Adipocyte (in vitro differentiated cells): ENCODE measurements around the gene CCDC102B.
"Not testable (repeated sequence)": the region's sequence is repeated elsewhere in the genome, so short reads cannot be mapped to it uniquely, and the experiment has no call there.

ENCODE experiments used
- DNase-seq: peaks from one replicate; pipeline ENCODE4 v3.0.0-alpha.2; 2015; ENCODE audit warnings: low read depth
- H3K27me3 ChIP-seq: replicated peaks from 2 replicates; pipeline ENCODE4 v1.7.0; 2013; ENCODE audit warnings: mild to moderate bottlenecking, low read length, moderate library complexity; ENCODE audit not compliant: control insufficient read depth, insufficient read depth
- H3K36me3 ChIP-seq: 2 replicates; pipeline ENCODE4 v1.7.0; 2013; ENCODE audit warnings: low read length, mild to moderate bottlenecking, moderate library complexity; ENCODE audit not compliant: control insufficient read depth, insufficient read depth, severe bottlenecking
- H3K4me1 ChIP-seq: 2 replicates; pipeline ENCODE4 v1.7.0; 2013; ENCODE audit warnings: mild to moderate bottlenecking, low read length, moderate library complexity; ENCODE audit not compliant: control insufficient read depth, insufficient read depth
- H3K4me3 ChIP-seq: 2 replicates; pipeline ENCODE4 v1.7.0; 2013; ENCODE audit warnings: mild to moderate bottlenecking, low read length, moderate library complexity
- H3K9ac ChIP-seq: 2 replicates; pipeline ENCODE4 v1.7.0; 2013; ENCODE audit warnings: mild to moderate bottlenecking, low read length, moderate library complexity
- H3K9me3 ChIP-seq: 2 replicates; pipeline ENCODE4 v1.7.0; 2013; ENCODE audit warnings: mild to moderate bottlenecking, low read length, moderate library complexity; ENCODE audit not compliant: control insufficient read depth

CCDC102B gene

GRCh38 chr18:68854786-68855391, 57.0 kb downstream of the CCDC102B start:
- H3K4me3 ChIP-seq, result no peak overlapping the region

DNA sequence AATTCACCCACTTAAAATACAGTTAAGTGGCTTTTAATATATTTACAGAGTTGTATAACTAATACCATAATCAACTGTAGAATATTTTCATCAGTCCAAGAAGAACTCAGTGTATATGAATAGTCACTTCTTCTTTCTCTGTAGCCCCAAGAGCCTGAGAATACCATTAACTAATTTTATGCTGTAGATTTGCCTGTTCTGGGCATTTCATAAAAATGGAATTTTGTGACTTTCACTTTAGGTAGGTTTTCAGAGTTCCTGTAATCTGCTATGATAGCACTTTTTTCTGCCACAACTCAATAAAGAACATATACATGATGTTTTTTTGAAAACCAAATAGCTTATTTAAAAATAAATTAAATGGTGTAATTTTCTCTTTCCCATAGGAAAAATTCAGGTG, 57.6 kb downstream of the CCDC102B start:
- Histone ChIP-seq H3K9ac (no peak overlapping the region), H3K9me3 (peaks cover 3% of the 10 kb centered on the region), H3K4me3 (no peak overlapping the region), H3K27me3 (no peaks in the 10 kb centered on the region), H3K36me3 (no peaks in the 10 kb centered on the region), H3K4me1 (no peaks in the 10 kb centered on the region)
- DNase-seq, result no peak

More at GRCh38 chr18:68854786-68855391, 57.0 kb downstream of the CCDC102B start:
- Histone ChIP-seq H3K4me1 (no peaks in the 10 kb centered on the region), H3K27me3 (no peaks in the 10 kb centered on the region), H3K9ac (no peak overlapping the region), H3K36me3 (no peaks in the 10 kb centered on the region), H3K9me3 (peaks cover 3% of the 10 kb centered on the region)
- DNase-seq, result no peak

GRCh38 chr18:68861365-68861764, 63.5 kb downstream of the CCDC102B start:
- Histone ChIP-seq H3K9ac (no peak overlapping the region), H3K4me3 (no peak overlapping the region), H3K4me1 (no peaks in the 10 kb centered on the region), H3K9me3 (peaks cover 3% of the 10 kb centered on the region), H3K27me3 (no peaks in the 10 kb centered on the region), H3K36me3 (no peaks in the 10 kb centered on the region)
- no peak for DNase-seq

DNA sequence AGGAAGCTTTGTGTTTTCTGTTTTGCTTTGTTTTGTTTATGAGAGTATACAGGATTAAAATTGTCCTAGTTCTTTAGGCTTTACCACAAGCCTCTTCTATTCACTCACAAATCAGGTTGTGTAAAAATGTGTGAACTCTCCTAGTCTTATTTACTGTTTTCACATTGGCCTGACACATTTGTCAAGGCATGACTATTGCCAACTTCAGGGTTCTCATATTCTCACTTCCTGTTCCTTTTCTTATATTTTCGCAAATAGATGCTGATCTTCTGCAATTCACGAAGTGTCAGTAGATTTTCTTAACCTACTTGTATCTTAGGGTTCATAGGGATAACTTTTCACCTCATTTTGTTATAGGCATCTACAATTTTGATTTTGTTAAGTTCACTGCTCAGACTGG, 67.1 kb downstream of the CCDC102B start:
- H3K36me3 ChIP-seq, result no peaks in the 10 kb centered on the region
- H3K9me3 ChIP-seq, result no peaks in the 10 kb centered on the region
- no peak overlapping the region for H3K9ac ChIP-seq
- DNase-seq, result no peak
- no peaks in the 10 kb centered on the region for H3K27me3 ChIP-seq
- no peak overlapping the region for H3K4me3 ChIP-seq
- no peaks in the 10 kb centered on the region for H3K4me1 ChIP-seq

- Histone ChIP-seq H3K4me3 (no peak overlapping the region), H3K27me3 (no peaks in the 10 kb centered on the region), H3K36me3 (no peaks in the 10 kb centered on the region), H3K9me3 (no peaks in the 10 kb centered on the region), H3K4me1 (no peaks in the 10 kb centered on the region), H3K9ac (no peak overlapping the region)
- DNase-seq, result peak; percentile 2
Measured at GRCh38 chr18:68865503-68865902, 67.6 kb downstream of the CCDC102B start.

GRCh38 chr18:68873003-68873402, 75.1 kb downstream of the CCDC102B start:
- DNase-seq, result no peak
- Histone ChIP-seq H3K36me3 (no peaks in the 10 kb centered on the region), H3K27me3 (no peaks in the 10 kb centered on the region), H3K4me1 (no peaks in the 10 kb centered on the region), H3K9ac (no peak overlapping the region), H3K4me3 (no peak overlapping the region), H3K9me3 (no peaks in the 10 kb centered on the region)

DNA sequence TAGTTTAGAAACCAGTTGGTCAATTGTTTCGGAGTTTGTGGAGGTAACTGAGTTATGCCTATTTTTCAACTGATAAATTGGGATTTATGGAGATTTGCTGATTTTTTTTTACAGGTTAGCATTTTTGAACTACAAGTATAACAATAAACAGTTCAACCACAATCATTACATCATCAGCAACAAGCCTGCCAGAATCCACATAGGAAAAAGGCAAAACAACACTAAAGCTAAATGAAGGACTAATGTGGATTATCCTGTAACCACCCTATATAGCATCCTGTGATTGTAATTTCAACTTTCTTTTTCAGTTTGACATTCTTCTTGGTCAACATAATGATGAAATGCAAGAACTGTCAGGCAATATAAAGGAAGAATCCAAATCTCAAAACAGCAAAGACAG, 76.5 kb downstream of the CCDC102B start:
- peak; percentile 64 for DNase-seq
- Histone ChIP-seq H3K4me3 (no peak overlapping the region), H3K36me3 (no peaks in the 10 kb centered on the region), H3K9ac (no peak overlapping the region), H3K4me1 (no peaks in the 10 kb centered on the region), H3K9me3 (no peaks in the 10 kb centered on the region), H3K27me3 (no peaks in the 10 kb centered on the region)

DNA sequence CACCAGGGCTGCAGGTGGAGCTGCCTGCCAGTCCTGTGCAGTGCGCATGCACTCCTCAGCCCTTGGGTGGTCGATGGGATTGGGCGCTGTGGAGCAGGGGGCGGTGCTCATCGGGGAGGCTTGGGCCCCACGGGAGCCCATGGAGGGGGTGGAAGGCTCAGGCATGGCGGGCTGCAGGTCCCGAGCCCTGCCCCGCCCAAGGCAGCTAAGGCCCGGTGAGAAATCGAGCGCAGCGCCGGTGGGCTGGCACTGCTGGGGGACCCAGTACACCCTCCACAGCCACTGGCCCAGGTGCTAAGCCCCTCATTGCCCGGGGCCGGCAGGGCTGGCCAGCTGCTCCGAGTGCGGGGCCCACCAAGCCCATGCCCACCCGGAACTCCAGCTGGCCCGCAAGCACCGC, 82.1 kb downstream of the CCDC102B start:
- DNase-seq, H3K27me3 ChIP-seq, H3K9ac ChIP-seq, H3K4me3 ChIP-seq, H3K36me3 ChIP-seq, H3K9me3 ChIP-seq, H3K4me1 ChIP-seq: not testable (repeated sequence)

DNA sequence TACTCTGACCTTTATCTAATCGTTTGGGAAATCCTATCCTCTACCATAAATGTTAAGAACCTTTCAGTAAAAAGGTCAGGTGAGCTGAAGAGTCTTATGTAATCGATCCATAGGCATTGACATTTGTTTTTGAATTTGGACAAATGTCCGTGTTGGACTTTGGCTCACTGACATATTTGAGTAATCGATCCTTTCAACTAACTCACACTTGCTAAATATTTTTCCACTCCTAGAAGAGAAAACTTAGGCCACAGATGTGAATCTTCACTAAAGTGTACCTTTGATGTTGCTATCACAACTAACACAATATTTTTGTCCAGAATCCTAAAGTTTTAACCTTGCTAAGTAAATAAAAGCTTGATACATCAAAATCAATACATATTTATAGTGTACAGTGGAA, 89.5 kb downstream of the CCDC102B start:
- Histone ChIP-seq H3K9ac (no peak overlapping the region), H3K4me1 (no peaks in the 10 kb centered on the region), H3K36me3 (no peaks in the 10 kb centered on the region), H3K4me3 (no peak overlapping the region), H3K9me3 (no peaks in the 10 kb centered on the region), H3K27me3 (no peaks in the 10 kb centered on the region)
- DNase-seq, result no peak

- Histone ChIP-seq H3K4me1 (no peaks in the 10 kb centered on the region), H3K9me3 (no peaks in the 10 kb centered on the region), H3K9ac (no peak overlapping the region), H3K36me3 (no peaks in the 10 kb centered on the region), H3K4me3 (no peak overlapping the region), H3K27me3 (no peaks in the 10 kb centered on the region)
- DNase-seq, result no peak
Measured at GRCh38 chr18:68893354-68893753, 95.5 kb downstream of the CCDC102B start.

DNA sequence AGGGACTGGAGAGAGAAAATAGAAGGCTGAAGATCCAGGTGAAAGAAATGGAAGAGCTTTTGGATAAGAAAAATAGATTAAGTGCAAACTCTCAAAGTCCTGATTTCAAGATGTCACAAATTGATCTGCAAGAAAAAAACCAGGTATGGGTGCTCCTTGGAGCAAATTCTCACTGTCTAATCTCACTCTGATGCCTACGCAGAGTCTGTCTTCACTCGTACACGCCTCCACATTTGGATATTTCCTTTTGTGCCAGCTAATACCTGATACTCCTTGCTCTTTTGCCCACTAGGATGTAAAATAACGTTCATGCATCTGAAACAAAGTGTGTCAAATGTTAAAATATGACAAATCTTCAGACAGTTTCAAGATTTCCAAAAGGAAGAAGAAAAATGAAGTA, 99.4 kb downstream of the CCDC102B start:
- H3K9ac ChIP-seq, result no peak overlapping the region
- no peak for DNase-seq
- H3K4me3 ChIP-seq, result no peak overlapping the region
- H3K4me1 ChIP-seq, result no peaks in the 10 kb centered on the region
- no peaks in the 10 kb centered on the region for H3K27me3 ChIP-seq
- H3K9me3 ChIP-seq, result no peaks in the 10 kb centered on the region
- H3K36me3 ChIP-seq, result no peaks in the 10 kb centered on the region

DNA sequence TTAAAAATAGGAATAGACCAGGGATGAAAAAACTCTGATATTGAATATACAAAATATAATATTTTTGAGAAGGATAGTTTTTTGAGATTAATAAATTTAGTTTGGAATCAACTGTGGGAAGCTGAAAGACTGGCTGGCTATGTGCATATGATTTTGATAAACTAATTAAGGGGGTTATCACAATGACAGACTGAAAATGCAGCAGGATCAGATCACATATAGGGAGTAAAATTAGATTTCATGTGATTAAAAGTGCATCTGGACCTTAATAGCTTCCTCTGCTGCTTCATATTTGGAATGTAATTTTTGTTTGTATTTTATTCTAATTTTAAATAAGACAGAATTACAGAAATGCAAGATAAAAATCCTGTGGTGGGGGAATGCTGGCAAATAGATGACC, 111.7 kb downstream of the CCDC102B start:
- Histone ChIP-seq H3K36me3 (no peaks in the 10 kb centered on the region), H3K4me1 (no peaks in the 10 kb centered on the region), H3K4me3 (no peak overlapping the region), H3K9me3 (no peaks in the 10 kb centered on the region), H3K27me3 (no peaks in the 10 kb centered on the region), H3K9ac (no peak overlapping the region)
- DNase-seq, result no peak
